EH (cell line): ENCODE data around the gene NAT10.
A peak's percentile ranks its signal among the peaks of the same experiment; 100 is the strongest.

ENCODE experiments used
- DNase-seq: peaks from one replicate; pipeline ENCODE4 v3.0.0-alpha.2; 2015; ENCODE audit warnings: low read depth

Gene NAT10

GRCh38 chr11:34149274-34149673 is 43.8 kb downstream of the NAT10 start:
- no peak for DNase-seq

- peak; percentile 27 for DNase-seq
Measured at GRCh38 chr11:34149786-34150185, 44.4 kb downstream of the NAT10 start.

GRCh38 chr11:34150494-34151151 is 45.2 kb downstream of the NAT10 start:
- DNase-seq, result peak; percentile 57

GRCh38 chr11:34151166-34151565 is 45.7 kb downstream of the NAT10 start:
- DNase-seq, result no peak

DNA sequence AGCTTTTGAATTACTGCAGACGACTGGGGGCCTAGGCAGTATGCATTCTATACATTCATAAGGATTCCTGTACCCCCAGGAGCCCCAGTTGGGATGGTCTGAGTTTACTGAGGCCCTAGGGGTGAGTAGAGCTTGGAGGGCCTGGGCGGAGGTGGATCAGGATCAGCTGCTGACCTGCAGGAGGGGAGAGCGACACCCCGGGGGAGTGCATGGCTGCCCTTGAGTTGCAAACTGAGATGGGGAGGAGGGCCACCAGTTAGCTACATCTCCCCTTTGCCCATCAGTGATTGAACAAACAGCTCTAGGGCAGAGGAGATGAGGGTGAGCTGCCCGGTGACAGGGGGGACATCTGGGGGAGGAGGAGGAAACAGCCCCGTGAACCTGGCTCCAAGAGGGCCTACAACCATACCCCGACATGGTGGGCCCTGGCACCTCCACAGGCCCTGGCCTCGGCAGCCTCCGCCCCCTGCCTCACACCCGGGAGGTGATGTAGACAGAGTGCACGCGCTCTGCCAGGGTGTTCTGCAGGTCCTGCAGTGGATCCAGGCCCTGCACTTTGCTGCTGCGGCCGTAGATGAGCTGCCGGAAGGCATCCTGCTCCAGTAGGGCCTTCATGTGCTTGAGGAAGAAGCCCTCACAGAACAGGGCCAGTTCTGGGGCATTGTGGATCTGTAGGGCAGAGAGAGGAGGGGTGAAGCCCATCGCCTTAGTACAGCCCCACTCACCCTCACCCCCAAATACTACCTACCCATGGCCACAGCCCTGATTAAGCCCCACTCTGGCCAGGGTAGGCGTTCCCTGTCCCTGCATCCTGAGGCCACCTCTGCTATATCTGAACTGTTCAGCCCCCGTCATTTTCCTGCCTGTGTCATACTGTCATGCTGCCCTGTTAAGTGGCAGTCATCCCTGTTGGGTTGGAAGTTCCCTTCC is 46.8 kb downstream of the NAT10 start:
- DNase-seq, result no peak

GRCh38 chr11:34154059-34154875 is 48.8 kb downstream of the NAT10 start:
- DNase-seq, result no peak

- no peak for DNase-seq
Measured at GRCh38 chr11:34155057-34155756, 49.8 kb downstream of the NAT10 start.

DNA sequence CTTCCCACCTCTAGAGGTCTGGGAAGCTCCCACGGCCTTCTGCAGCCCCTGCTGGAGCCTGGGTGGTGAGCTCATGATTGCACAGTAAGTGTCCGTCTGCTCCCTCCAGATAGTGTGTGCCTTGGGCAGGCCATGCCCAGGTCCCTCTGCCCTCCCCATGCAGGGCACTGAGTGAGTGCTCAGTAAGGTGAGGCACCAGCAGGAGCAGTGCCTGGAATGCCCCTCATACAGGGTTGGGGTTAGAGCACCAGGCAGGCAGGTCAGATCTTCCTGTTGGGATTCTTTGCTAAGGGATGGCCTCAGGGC is 50.3 kb downstream of the NAT10 start:
- DNase-seq, result no peak

- no peak for DNase-seq
Measured at GRCh38 chr11:34157163-34157562, 51.7 kb downstream of the NAT10 start.

GRCh38 chr11:34158661-34159060 is 53.2 kb downstream of the NAT10 start:
- no peak for DNase-seq

DNA sequence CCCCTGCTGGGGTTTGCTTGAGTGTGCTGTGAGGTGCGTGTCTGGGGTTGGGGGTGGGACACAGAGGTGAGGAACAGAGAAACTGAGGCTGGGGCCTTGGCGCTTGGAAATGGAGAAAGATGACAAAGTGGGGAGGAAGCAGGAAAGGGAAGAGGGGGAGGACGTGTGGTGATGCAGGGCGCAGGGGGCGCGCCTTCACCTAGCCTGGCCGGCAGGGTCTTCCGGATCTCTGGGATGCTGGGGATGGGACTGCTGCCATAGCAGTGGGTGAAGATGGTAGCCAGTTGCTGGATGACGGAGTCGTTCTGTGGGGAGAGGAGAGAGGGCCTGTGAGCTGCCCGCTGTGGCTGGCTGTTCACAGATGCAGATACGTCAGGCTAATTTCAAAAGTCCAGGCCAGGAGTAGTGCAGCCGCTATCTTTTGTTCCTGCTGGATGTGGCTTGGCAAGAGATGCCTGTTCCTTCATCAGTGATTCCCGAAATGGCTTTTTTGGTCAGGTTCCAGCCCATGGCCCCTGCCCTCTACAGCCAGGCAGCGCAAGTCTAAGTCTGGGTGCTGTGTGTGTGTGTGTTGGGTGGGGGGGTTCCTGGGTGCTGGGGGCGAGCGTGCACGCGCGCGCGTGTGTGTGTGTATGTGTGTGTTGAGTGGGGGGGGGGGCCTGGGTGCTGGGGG is 54.8 kb downstream of the NAT10 start:
- no peak for DNase-seq

DNA sequence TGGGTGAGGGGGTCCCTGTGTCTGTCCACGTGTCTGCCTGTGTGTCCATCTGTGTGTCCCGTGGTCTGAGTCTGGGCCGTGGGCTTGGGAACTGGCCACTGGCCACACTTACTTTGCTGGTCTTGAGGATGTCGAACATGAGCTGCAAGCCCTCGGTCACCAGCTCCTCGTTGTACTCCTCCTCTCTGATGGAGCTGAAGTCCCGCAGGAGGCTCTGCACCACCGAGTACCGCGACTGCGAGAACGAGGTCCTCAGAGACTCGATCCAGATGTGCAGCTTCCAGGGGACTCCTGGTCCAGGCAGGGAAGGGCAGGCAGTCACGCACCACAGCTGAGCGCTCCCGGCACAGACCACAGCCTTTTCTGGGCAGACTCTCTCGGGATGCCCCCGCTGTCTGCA is 55.4 kb downstream of the NAT10 start:
- DNase-seq, result no peak

- DNase-seq, result no peak
Measured at GRCh38 chr11:34161361-34161760, 55.9 kb downstream of the NAT10 start.

DNA sequence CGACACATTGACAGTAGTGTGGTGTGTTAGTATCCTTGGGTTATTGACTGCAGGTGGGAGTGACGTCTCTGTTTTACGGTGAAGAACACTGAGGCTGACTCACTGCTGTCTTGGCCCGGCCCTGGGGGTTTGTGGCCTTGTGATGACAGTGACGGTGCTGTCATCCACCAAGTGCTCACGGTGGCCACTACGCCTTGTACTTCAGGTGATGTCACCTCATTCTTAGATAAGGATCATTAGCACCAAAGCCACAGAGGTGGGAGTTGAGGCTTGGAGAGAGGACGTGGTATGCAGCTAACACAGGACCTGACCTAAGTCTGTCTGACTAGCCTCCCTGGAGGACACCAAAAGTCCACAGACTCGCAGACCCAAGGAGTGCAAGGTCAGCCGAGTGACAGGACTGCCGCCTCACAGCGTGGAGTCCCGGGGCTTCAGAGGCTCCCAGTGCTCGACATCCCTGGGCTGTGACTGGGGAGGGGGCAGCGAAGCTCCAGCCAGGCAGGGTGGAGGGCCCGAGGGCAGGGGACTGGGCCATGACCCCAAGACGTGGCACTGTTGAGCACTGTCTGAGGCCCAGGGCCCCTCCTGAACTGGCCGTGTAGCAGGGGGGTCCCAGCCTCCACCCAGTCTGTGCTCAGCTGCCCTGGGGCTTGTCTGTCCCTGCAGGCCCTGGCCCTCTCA is 56.5 kb downstream of the NAT10 start:
- peak; percentile 17 for DNase-seq

- DNase-seq, result no peak
Measured at GRCh38 chr11:34162493-34162820, 57.0 kb downstream of the NAT10 start.

GRCh38 chr11:34162856-34163255 is 57.4 kb downstream of the NAT10 start:
- no peak for DNase-seq

DNA sequence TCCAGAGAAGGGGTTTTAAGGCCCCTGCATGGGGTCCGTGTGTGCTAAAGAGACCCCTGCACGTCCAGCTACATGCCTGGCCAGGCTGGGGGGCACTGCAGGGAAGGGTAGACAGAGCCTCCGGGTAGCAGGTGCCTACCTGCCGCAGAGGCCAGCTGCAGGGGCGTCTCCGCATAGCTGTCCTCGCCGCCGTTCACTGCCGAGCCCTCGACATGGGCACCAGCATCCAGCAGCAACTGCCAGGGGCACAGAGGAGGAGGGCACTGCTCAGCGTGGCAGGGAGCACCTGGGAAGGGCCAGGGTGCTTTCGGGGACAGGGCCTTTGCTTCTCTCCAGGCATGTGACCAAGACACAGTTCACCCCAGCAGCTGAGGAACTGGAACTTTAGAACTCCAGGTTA is 59.7 kb downstream of the NAT10 start:
- DNase-seq, result no peak

GRCh38 chr11:34165786-34166555 is 60.5 kb downstream of the NAT10 start:
- peak; percentile 10 for DNase-seq

GRCh38 chr11:34166806-34167740 is 61.6 kb downstream of the NAT10 start:
- no peak for DNase-seq
